Dermis microvascular lymphatic vessel endothelial cell (primary cell): Measurements from ENCODE around the gene DIPK1C. TPM values are rescaled to one million over a fixed set of nuclear protein-coding genes. Genes with fewer than 3 reads are reported as not detected.

ENCODE experiments used
- DNase-seq, 2 donors: peaks; one replicate each; pipeline versions ENCODE4 v3.0.0 to v3.0.0-alpha.2; 2010; ENCODE audit warnings: low read depth in 2 of 2
- total RNA-seq: library from RNA; depleted of rRNA; stranded (reverse); fragments of >200 nt; gene quantifications from 2 replicates; pipeline ENCODE4 v1.2.1, GENCODE V29; 2014

DIPK1C gene
- total RNA-seq, 1 donor from 2014 or later, result not detected

DNA sequence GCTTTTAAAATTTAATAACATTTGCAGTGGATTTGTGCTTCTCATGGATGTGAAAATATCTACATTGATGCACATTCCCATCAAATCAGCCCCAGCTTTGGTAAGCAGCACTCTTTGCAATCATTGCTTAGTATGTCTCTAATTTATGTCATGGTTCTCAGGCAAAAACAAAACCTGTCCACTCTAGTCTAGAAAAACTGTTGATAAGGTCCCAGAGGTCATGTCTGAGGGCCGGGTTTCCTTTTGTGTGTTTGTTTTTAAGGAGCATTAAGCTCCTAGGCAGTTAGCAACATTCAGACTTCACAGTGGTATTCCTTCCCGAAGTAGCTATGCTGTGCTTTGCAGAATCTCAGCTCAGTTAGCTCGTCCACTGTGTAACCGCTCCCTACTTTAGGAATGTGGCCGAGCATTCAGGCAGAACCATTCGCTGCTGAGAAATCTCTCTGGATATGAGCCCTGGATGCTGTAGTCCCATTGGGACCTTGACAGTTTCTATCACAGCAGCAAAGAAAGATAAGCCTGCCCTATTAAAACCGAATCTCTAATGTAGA is 4.0 kb downstream of the DIPK1C start:
- no peak for DNase-seq

DNA sequence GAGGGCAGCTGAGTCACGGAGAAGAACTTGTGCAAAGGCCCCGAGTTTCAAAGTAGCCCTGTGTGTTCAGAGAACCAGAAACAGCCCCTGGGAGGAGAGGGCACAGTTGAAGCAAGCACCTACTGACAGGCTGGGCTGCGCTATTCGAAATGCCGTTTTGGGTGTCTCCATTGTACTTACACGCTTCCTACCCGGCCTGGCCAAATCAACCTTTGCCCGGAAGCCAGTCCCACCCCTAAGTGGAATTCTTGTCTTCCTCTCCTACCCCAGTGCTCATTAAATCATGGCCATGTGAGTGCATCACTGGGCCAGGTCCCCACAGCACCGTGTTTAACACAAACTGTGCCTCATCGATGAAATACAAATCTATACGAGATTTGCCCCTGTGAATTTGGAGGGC is 6.0 kb downstream of the DIPK1C start:
- no peak for DNase-seq

DNA sequence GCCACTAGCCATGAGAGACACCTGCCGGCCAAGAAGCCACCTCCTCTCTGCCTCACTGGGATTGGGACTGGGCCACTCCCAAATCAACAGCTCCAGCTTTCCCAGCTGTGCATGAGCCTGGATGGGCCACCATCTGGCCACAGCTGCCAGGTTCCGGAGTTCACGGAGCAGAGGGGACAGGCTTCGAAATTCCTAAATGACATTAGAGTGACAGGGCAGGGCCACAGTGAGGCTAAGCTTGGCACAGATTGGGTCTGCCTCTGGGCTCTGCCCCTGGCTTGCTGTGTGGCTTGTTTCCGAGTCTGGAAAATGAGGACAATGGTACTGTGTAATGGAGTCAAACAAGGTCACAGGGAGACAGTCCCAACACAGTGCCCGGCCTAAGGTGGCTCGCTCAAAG is 6.5 kb downstream of the DIPK1C start:
- no peak for DNase-seq

DNA sequence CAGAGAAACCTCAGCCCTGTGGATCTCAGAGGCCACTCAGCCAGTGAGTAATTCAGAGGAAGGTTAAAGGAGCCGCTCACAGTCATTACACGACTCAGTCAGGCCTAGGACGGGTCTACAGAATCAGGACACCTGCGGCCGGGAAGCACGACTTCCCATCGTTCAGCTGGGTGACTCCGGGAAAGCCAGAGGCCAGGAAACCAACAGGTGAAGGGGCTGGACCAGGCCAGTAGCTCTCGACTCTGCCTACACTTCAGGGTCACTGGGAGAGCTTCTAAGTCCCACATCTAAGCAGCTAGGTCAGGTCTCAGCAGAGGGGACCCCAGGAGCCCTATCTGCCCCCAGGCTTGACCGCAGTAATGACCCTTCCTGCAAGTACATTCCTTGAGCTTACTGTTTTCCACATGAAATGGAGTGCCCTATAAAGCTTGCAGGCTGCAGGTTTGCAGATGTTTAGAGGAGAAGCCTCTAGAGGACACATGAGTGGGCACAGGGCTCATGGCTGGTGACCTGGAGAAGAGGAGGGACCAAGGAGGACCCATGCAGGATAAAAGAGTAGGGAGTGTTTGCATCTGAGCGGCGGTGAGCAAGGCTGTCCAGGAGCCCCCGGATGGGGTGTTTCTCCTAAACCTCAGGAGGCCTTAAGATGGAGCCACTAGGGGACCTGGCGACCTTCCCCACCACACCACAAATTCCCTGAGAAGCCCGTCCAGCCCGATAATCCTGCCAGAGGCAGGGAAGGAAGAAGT is 9.5 kb downstream of the DIPK1C start:
- no peak for DNase-seq

DNA sequence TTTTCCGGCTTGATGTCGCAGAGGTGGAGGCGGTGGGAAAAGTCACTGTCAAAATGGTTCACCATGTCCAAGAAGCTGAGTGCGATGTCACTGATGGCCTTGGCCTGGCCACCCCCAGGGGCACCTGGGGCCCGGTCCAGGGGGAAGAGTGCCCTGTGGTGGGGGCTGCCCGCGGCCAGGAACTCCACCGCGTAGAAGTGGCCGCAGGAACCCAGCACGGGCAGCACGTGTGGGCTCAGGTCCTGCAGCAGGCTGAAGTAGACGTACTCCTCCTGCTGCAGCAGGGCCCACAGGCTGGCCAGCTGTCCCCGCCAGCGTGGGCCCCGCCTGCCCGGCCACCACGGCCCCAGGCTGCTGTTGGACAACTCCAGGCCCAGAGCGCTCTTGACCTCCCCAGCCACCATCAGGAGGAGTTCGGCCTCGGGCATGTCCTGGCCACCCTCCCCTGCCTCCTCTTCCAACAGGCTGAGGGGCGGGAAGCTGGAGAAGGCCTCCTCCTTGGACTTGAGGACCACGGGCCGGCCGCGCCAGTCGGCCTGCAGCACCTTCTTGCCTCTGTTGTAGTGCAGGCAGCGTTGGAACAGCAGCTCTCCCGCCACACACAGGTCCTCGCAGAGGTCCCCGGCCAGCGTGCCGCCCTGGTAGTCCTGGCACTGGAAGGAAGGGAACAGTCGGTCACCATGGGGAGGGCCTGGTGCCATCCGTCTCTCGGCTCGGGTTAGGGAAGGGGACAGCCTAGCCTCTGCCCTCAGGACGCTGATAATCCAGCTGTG is 10.3 kb downstream of the DIPK1C start:
- DNase-seq, result no peak

DNA sequence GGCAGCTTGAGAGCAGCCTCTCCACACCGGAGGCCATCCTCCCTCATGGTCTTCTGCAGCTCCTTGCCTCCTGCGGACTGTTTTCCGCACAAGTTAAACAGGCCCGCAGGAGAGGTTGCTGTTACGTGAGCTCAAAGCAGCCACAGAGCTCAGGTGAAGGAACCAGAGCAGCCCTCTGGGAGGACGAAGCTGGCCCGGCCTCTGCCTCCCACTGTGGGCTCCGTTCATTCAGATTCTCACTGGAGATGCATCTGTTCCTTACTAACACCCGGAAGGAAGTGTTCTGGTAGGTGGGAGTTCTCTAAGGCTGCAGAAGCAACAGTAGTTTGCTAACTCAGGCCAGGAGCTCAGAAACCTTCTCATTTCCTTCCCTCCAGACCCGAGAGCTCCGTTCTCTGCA is 10.9 kb downstream of the DIPK1C start:
- no peak for DNase-seq

DNA sequence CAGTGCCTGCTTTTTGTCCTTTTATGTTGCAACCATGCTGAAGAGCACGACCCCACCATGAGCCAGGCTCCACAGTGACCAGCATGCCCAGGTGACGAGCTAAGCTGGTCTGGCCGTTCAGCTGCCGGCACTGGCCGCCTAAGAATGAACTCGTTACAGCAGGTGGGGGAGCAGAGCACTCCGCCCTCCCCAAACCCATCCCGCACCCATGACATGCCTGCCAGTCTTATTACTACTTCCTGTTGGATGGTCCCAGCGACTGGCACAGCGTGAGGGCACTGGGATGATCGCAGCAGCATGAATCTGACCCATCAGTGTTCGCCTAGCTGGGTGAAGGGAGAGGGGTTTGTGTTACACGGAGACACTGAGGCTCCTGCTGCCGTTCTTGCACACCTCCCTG is 11.5 kb downstream of the DIPK1C start:
- no peak for DNase-seq

DNA sequence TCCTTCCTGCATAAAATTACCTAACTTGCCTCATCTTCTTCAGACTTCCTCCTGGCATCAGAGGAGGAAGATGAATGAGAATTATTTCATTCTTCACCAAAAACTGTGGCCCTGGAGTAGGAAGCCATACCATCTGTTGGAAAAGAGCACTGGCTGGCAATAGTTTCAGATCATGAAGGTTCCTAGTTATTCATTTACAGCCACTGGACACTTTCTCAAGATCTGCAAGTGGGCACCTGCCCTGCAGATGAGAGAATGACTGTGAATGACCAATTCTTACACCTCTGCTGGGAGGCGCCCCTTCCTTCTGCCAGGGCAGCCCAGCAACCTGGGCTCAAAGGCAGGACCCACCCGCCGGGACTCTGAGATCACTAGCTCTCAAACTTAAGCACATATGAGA is 13.0 kb downstream of the DIPK1C start:
- DNase-seq, result no peak

DNA sequence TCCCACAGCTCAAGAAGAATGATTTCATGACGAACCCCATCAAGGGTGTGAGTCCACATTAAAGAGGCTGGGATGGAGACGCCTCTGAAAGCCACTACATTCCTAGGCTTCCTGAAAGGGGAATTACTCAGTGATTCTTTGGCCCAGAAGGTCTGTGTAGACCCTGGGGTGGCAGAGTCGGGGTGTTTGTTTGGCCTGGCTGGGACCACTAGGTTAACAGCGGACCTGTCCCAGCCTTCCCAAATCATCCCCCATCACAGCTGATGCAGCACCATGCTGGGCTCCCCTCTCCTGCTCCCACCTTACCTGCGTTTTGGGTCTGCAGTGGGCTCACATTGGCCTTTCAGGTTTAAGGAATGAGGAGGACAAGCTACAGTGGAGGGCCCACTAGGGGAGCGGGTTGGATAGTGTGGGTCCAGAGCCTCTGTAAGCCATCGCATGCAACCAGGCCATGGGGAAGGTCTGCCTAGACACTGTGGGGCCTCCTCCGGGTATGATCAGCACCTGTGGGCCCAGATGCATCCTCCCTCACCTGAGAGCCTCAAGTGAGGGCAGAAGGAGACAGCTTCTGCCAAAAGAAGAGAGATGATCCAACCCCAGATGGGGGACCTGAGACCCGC is 16.2 kb downstream of the DIPK1C start:
- DNase-seq, result no peak

DNA sequence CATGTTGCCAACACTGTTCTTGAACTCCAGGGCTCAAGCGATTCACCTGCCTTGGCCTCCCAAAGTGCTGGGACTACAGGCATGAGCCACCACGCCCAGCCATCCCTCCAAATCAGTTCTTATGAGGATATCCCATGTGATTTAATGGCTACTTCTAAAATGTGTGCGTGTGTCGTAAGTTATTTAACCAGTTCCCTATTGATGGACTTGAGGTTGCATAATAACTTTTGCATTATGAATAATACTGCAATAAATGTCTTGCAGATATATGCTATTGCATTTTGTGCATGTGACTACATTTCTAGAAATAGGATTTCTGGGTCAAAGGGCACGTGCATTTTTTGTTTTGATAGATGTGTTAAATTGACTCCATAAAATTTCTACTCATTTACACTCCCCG is 19.0 kb downstream of the DIPK1C start:
- DNase-seq, result no peak

DNA sequence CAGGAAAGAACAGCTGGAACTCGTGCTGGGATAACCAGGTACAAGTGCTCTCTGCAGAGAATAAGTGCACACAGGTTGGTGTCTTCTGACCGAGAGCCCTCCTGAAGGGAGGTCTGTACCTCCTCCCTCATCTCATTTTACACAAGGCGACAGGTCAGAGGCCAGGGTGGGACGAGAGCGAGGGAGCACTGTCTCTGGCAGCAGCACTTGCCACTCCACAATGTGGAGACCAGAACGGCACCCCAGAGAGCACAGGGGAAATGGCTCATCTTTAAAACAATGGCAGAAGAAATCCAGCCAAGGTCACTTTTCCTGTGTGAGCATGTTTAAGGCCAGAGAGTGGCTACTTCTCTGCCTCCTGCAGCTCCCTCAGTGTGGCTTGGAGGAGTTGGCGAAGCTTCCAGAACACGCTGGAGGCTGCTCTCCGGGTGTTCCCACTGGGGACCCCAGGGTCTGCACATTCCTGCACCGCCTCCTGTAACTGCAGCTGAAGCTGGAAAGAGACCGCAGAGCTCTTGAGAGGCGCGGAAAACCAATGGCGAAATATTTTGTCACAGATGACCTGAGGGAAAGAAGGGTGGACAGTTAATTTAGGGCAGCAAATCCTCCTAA is 20.8 kb downstream of the DIPK1C start:
- DNase-seq, result no peak

DNA sequence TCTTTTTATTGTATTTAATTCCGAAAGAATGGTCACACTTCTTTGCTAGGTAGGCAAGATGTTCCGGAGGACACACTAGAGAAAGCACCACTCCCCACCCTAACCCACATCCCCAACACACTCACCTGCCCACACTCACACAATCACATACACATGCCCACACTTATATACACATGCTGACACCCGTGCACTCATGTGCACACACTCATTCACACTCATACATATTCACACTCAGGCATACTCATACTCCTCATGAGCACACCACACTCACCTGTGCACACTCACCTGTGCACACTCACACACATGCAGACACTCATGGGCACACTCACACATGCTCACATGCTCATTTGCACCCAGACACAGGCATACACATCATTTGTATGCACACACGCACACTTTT is 21.4 kb downstream of the DIPK1C start:
- no peak for DNase-seq

DNA sequence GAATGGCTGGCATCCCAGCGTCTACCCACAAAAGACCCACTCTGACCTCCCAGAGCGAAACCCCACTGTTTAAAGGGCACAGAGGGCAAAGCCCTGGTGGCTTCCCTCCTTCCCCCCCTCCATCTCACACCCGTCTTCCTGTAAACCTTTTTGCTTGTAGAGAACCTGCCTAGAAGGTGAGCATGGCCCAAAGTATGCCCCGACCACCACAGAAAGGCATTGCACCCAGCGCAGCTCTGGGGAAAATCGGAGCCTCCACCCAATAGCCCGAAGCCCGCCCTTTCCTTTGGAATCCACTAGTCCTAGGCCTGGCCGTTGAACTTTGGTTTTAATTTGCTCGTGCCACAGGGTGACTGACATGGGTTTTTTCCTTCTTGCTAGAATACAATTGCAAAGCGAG is 22.6 kb downstream of the DIPK1C start:
- no peak for DNase-seq

DNA sequence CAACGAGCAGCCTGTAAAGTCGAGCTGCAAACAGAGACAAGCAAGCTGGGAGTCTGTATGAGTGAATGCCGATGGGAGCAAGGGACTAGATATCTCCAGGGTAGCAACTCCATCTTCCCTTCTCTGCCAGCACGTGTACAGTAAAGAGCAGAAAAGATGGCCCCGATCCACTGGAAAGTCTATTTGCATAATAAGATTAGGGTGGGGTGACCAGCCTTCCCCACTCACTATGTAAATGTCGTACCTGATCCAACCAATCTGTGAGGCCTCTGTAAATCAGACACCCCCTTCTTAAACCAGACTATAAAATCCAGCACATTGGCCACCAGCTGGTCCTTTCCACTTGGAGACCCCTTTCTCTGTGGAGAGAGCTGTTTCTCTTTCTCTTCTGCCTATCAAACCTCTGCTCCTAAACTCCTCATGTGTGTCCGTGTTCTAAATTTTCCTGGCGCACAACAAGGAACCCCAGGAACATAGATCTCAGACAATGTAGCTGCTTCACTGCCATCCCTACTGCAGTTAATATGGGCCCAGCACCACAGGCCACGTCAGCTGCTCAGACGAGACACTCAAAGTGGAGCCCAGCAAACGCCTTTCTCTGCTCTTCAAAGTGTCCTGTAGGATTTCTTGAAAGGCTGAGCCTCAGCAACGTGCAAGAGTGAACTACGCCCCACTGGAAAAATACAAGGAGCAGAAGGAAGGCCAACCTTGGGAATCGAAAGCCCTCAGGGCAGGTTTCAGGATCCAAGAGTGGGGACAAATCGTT is 26.1 kb downstream of the DIPK1C start:
- no peak for DNase-seq

DNA sequence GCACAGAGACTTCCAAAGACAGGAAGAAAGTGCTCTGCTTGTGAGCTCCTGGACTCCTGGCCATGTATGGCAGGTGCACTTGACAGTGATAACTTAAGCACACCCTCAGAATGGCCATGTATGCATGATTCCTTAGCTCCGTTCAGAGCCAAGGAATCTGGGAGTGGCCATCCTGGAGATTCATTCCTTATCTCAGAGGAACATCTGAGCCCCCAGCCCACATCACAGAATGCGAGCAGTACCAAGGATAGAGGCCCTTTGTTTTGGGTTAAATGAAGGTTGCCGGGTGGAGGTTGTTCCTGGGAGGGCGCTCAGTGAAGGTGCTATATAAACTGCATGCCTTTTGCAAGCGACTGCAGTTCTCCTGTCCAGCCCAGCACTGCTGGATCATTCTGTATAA is 26.9 kb downstream of the DIPK1C start:
- no peak for DNase-seq

DNA sequence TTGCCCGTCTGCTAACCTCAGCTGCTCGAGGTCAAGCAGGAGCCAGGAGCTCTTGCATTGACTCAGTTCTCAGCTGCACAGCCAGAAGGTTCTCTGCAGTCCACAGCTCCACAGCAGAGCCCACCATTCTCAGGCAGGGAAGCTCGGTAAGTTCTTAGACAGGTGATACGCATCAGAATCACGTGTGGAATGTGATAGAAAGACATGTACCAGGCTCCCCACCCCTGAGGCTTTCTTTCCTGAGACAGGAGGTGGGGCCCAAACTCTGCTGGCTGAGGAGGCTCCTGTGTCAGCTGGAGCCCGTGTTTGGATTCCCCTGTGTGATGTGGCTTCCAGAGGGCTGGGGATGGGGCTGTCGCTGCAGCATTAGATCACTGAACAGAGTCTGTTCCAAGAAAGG is 28.0 kb downstream of the DIPK1C start:
- no peak for DNase-seq

DNA sequence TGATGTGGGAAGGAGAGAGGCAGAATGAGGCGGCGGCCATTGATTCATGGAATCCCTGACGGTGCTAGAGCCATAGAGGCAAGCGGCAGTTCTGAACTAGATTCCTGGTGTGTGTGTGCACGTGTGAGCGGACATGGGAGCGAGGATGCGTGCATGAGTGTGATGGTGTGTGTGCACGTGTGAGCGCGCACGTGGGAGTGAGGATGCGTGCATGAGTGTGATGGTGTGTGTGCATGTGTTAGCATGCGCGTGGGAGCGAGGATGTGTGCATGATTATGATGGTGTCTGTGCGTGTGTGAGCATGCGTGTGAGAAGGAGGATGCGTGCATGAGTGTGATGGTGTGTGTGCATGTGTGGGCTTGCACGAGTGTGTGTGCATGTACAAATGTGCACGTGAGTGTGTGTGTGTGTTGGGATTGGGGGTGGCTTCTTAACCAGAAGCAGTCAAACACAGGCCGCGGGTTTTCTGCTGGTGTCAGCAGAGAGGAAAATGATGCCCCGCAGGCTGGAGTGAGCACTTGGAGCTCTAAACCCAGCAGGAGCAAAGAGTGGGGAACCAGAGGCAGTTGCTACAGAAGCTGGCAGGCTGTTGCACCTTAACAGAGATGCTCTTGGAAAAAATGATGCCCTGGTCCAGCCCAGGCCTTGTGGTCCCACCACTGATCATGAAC is 29.5 kb downstream of the DIPK1C start:
- no peak for DNase-seq

DNA sequence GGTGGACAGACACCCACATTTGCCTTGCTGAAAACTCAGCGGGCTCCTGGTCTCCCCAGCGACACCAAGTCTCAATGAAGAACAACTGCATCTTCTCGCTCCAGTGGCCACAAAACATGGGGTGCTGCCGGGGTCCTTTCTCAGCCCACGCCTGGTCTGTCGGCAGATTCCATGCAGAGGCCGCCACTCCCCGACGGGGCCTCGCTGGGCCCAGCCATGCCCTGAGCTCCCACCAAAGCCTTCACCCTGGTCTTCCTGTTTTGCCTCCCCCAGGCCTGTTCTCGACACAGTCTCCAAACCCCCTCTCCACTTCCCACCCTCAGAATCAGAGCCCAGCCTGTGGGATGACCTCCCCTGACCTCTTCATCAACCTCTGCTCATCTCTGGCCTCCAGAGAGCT is 31.2 kb downstream of the DIPK1C start:
- DNase-seq, result no peak

DNA sequence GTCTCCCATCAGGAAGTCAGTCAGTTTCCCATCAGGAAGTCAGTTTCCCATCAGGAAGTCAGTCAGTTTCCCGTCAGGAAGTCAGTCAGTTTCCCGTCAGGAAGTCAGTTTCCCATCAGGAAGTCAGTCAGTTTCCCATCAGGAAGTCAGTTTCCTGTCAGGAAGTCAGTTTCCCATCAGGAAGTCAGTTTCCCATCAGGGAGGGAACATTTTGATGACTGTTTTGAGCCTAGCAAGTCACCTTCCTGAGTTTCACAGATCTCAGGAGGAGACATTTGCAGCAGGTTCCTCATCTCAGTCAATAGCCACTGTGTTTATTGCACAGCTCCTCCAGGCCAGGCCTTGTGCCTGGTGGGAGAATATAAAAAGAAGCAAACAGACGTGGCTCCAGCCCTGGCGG is 31.9 kb downstream of the DIPK1C start:
- no peak for DNase-seq

DNA sequence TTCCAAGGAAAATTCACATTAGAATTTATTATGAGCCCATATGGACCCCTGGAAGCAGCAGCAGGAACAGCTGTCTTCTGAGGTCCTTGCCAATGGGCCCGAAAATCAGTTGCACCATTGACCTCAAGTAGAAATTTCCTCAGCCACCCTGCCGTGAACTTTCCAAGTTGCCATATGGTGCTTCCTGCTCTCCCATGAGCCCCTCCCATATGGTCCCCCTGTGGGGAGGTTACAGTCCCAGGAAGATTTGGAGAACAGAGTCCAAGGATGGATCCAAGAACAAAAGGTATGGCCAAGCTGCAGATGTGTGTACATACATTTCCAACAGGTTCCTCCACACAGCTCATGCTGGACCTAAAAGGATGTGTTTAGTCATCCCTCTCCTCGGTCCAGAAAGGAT is 34.6 kb downstream of the DIPK1C start:
- no peak for DNase-seq

DNA sequence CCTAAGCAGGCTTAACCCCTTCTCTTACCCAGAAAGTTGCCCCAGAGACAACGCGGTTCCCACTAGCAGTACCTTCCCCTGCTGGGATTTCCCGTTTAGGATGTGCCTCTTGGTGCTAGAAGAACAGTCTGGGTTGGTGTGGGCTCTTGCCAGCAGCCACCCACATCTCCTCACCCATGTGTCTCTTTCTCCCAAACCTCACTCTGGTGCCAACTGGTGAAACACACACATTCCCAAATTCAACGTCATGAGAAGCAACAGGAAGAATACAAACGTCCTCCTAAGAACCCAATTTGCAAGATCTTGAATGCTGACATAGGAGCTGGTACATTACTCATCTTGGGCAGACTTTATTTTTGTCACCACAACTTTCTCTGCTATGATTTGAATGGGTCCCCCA is 36.2 kb downstream of the DIPK1C start:
- no peak for DNase-seq
